IMR-90 (cell line): Measurements from ENCODE around the gene PYDC2. TPM values are rescaled to one million over a fixed set of nuclear protein-coding genes. Genes with fewer than 3 reads are reported as not detected.

Source experiments
- ATAC-seq: fragments of 200-7000 bp; cut with Tn5 transposase; 2 replicates; pipeline ENCODE4 v1.9.1; 2020; ENCODE audit warnings: low read depth, mild to moderate bottlenecking, moderate library complexity
- BruUV-seq: library from RNA; stranded (reverse); fragments of 400-500 nt; replicated peaks from 2 replicates; lab custom pipeline; 2021; lab: Mats Ljungman, UMichigan
- CTCF ChIA-PET: fragments of 300-600 bp; formaldehyde crosslinking; extraction: SDS; loops from one replicate; lab custom pipeline; 2021; ENCODE audit warnings: antibody characterized with exemption; lab: Yijun Ruan, JAX
- POLR2A ChIA-PET: fragments of 300-600 bp; sonication (Branson Sonifier 250); formaldehyde crosslinking; loops from one replicate; lab custom pipeline; 2022; ENCODE audit warnings: antibody characterized with exemption; ENCODE audit not compliant: unreplicated experiment; lab: Charles Lee
- DNase-seq: peaks from one replicate; pipeline ENCODE4 v3.0.0; 2013
- H2AFZ ChIP-seq: replicated peaks from 2 replicates; pipeline ENCODE3; 2013; ENCODE audit warnings: low read length, mild to moderate bottlenecking; ENCODE audit not compliant: poor library complexity
- H2AK5ac ChIP-seq: 2 replicates; pipeline ENCODE4 v1.6.1; 2013; ENCODE audit warnings: low read depth, low read length, inconsistent platforms
- H2AK9ac ChIP-seq: replicated peaks from 2 replicates; pipeline ENCODE3; 2013; ENCODE audit warnings: mild to moderate bottlenecking, low read depth, low read length, moderate library complexity; ENCODE audit not compliant: poor library complexity
- H2BK120ac ChIP-seq: 2 replicates; pipeline ENCODE4 v1.6.1; 2013; ENCODE audit warnings: low read depth, low read length, inconsistent platforms
- H2BK15ac ChIP-seq: 3 replicates; pipeline ENCODE4 v1.6.1; 2013; ENCODE audit warnings: low read depth, low read length, inconsistent platforms
- H2BK20ac ChIP-seq: 2 replicates; pipeline ENCODE4 v1.6.1; 2013; ENCODE audit warnings: low read depth, mild to moderate bottlenecking, inconsistent platforms, low read length, moderate library complexity
- H2BK5ac ChIP-seq: 2 replicates; pipeline ENCODE4 v1.6.1; 2013; ENCODE audit warnings: mild to moderate bottlenecking, low read depth, low read length, inconsistent platforms; ENCODE audit not compliant: poor library complexity, severe bottlenecking
- H3K14ac ChIP-seq: replicated peaks from 2 replicates; pipeline ENCODE4 v1.6.1; 2013; ENCODE audit warnings: low read depth, low read length, inconsistent platforms
- H3K18ac ChIP-seq: 2 replicates; pipeline ENCODE4 v1.6.1; 2013; ENCODE audit warnings: low read depth, low read length, control low read depth
- H3K23ac ChIP-seq: 2 replicates; pipeline ENCODE4 v1.6.1; 2013; ENCODE audit warnings: low read depth, low read length, inconsistent platforms
- H3K27ac ChIP-seq: 2 replicates; pipeline ENCODE4 v1.5.1; 2013; ENCODE audit warnings: mild to moderate bottlenecking, control low read depth, low read length; ENCODE audit not compliant: insufficient read depth
- H3K27me3 ChIP-seq: 2 replicates; pipeline ENCODE4 v1.6.1; 2013; ENCODE audit warnings: low read length; ENCODE audit not compliant: control insufficient read depth, insufficient read depth
- H3K36me3 ChIP-seq: 2 replicates; pipeline ENCODE4 v1.6.1; 2013; ENCODE audit warnings: low read length, mixed read lengths; ENCODE audit not compliant: control insufficient read depth, insufficient read depth
- H3K4ac ChIP-seq: 2 replicates; pipeline ENCODE4 v1.6.1; 2013; ENCODE audit warnings: low read depth, low read length, inconsistent platforms
- H3K4me1 ChIP-seq: 2 replicates; pipeline ENCODE4 v1.6.1; 2013; ENCODE audit warnings: low read length, mixed read lengths; ENCODE audit not compliant: control insufficient read depth, insufficient read depth
- H3K4me2 ChIP-seq: 2 replicates; pipeline ENCODE4 v1.6.1; 2013; ENCODE audit warnings: low read depth, mild to moderate bottlenecking, control low read depth, low read length, moderate library complexity
- H3K4me3 ChIP-seq: 2 replicates; pipeline ENCODE4 v1.5.1; 2013; ENCODE audit warnings: low read depth, mild to moderate bottlenecking, control low read depth, low read length, moderate library complexity; ENCODE audit not compliant: insufficient read depth
- H3K56ac ChIP-seq: 2 replicates; pipeline ENCODE4 v1.6.1; 2013; ENCODE audit warnings: low read length, inconsistent platforms; ENCODE audit not compliant: insufficient read depth; ENCODE audit errors: extremely low read depth
- H3K79me1 ChIP-seq, 2 experiments: 2 replicates each; pipeline ENCODE4 v1.6.1; 2013; ENCODE audit warnings: low read length in 2 of 2, inconsistent platforms in 1 of 2, low read depth in 1 of 2
- H3K9ac ChIP-seq: 2 replicates; pipeline ENCODE4 v1.6.1; 2013; ENCODE audit warnings: low read depth, low read length, control low read depth
- H3K9me1 ChIP-seq: 2 replicates; pipeline ENCODE4 v1.6.1; 2013; ENCODE audit warnings: low read length, inconsistent platforms; ENCODE audit not compliant: insufficient read depth
- H3K9me3 ChIP-seq: 2 replicates; pipeline ENCODE4 v1.6.1; 2013; ENCODE audit warnings: low read length; ENCODE audit not compliant: control insufficient read depth, insufficient read depth
- H4K20me1 ChIP-seq: 2 replicates; pipeline ENCODE4 v1.6.1; 2013; ENCODE audit warnings: low read length, inconsistent platforms; ENCODE audit not compliant: insufficient read depth
- H4K5ac ChIP-seq: 2 replicates; pipeline ENCODE4 v1.6.1; 2013; ENCODE audit warnings: mild to moderate bottlenecking, low read depth, low read length, control low read depth
- H4K8ac ChIP-seq, 2 experiments: 2 replicates each; pipeline ENCODE4 v1.6.1; 2013; ENCODE audit warnings: low read depth in 2 of 2, low read length in 2 of 2, control low read depth in 1 of 2, inconsistent platforms in 1 of 2
- H4K91ac ChIP-seq: 2 replicates; pipeline ENCODE4 v1.6.1; 2013; ENCODE audit warnings: low read depth, low read length, inconsistent platforms; ENCODE audit not compliant: insufficient read depth
- CHD1 ChIP-seq: IDR thresholded peaks from 2 replicates; pipeline ENCODE4 v1.6.1; 2012; ENCODE audit warnings: low read depth, low read length, improper control_type of control experiment
- CTCF ChIP-seq: conservative IDR thresholded peaks from 2 replicates; pipeline ENCODE4 v1.5.1; 2012; ENCODE audit warnings: mild to moderate bottlenecking, low read depth, low read length, improper control_type of control experiment
- NFE2L2 ChIP-seq: fragments of 150-350 bp; IDR thresholded peaks from 2 replicates; pipeline ENCODE4 v1.6.1; 2016; ENCODE audit warnings: low read depth, mild to moderate bottlenecking, low read length
- RAD21 ChIP-seq: IDR thresholded peaks from 2 replicates; pipeline ENCODE4 v1.6.1; 2012; ENCODE audit warnings: low read length, improper control_type of control experiment
- WGBS, 2 experiments: methylation state at CpG; one replicate each; pipeline versions ENCODE4 v1.1.5 to v1.1.7; 2013; ENCODE audit warnings: missing lambda C conversion rate in 2 of 2; ENCODE audit not compliant: insufficient read length in 1 of 2; ENCODE audit errors: extremely low coverage in 2 of 2; 5-methylcytosine and 5-hydroxymethylcytosine counted together
- dilution Hi-C: fragments of 300-500 bp; cut with HindIII; formaldehyde crosslinking; loops from one replicate; pipeline ENCODE4 v1.14.3; 2018; ENCODE audit warnings: low sequenced_read_pairs; ENCODE audit not compliant: unreplicated experiment
- in situ Hi-C: fragments of 300-500 bp; cut with MboI; formaldehyde crosslinking; loops from 3 replicates; pipeline ENCODE4 v1.14.3; 2019; ENCODE audit warnings: low sequenced_read_pairs, inconsistent platforms, mixed read lengths
- intact Hi-C: fragments of 100-400 bp; cut with micrococcal nuclease; formaldehyde crosslinking; loops from 2 replicates; pipeline ENCODE4 v1.10.0; 2022
- polyA plus RNA-seq, 3 experiments: library from polyadenylated mRNA; depleted of rRNA; stranded (reverse); fragments of >200 nt; gene quantifications; 2 replicates each; pipeline ENCODE4 v1.2.3, GENCODE V29; 2012; ENCODE audit warnings: low replicate concordance in 1 of 3
- total RNA-seq: library from RNA; depleted of rRNA; stranded (reverse); fragments of >200 nt; gene quantifications from 2 replicates; pipeline ENCODE4 v1.2.3, GENCODE V29; 2012

The PYDC2 gene
- total and polyA plus RNA-seq, 2 of the 4 experiments (the other 2 are of a cell fraction), result not detected

- Histone ChIP-seq H3K18ac (no peak overlapping the region), H3K56ac (no peak overlapping the region), H4K91ac (no peak overlapping the region), H4K20me1 (no peaks in the 10 kb centered on the region), H2BK5ac (no peak overlapping the region), H2BK120ac (no peak overlapping the region), H4K5ac (no peak overlapping the region), H2BK20ac (no peak overlapping the region), H2BK15ac (no peak overlapping the region), H3K9me3 (no peaks in the 10 kb centered on the region), H4K8ac (no peak overlapping the region), H3K9ac (no peak overlapping the region), H3K36me3 (no peaks in the 10 kb centered on the region), H3K4ac (no peak overlapping the region), H2AFZ (no peak overlapping the region), H3K27me3 (no peaks in the 10 kb centered on the region), H3K27ac (no peak overlapping the region), H3K4me1 (no peaks in the 10 kb centered on the region), H3K9me1 (no peaks in the 10 kb centered on the region), H3K23ac (no peak overlapping the region), H3K79me1 (no peaks in the 10 kb centered on the region), H3K4me3 (no peak overlapping the region), H3K14ac (no peak overlapping the region), H3K4me2 (no peak overlapping the region), H2AK9ac (no peak overlapping the region), H2AK5ac (no peak overlapping the region)
- ATAC-seq (no peak), DNase-seq (no peak)
- TF ChIP-seq RAD21 (no peak), CTCF (no peak), NFE2L2 (no peak), CHD1 (no peak)
- ChIA-PET CTCF (no interaction called here), POLR2A (no interaction called here)
- no TSS peak for BruUV-seq
- in situ Hi-C loops, result no loop called here
- dilution Hi-C loops, result no loop called here
- intact Hi-C loops, result no loop called here
- no CpG with 5 or more reads among the region's 3 CpGs for WGBS, 2 experiments
Measured at GRCh38 chr3:191502583-191502982, 41.6 kb downstream of the PYDC2 start.
